ENCODE results near the gene DMWD.
"Not testable (repeated sequence)": the region's sequence is repeated elsewhere in the genome, so short reads cannot be mapped to it uniquely, and the experiment has no call there.

DMWD gene

GRCh38 chr19:45753548-45753947, 39.1 kb downstream of the DMWD start:
- H3K4me3 ChIP-seq (ENCODE audit: low read depth, low read length) = no peak overlapping the region

GRCh38 chr19:45752639-45753038, 40.0 kb downstream of the DMWD start:
- no peak overlapping the region for H3K4me3 ChIP-seq (ENCODE audit: low read depth, low read length)

- not testable (repeated sequence) for H3K4me3 ChIP-seq (ENCODE audit: low read depth, low read length)
Measured at GRCh38 chr19:45751483-45751882, 41.2 kb downstream of the DMWD start.

GRCh38 chr19:45747513-45747912, 45.1 kb downstream of the DMWD start:
- H3K4me3 ChIP-seq (ENCODE audit: low read depth, low read length) = no peak overlapping the region

DNA sequence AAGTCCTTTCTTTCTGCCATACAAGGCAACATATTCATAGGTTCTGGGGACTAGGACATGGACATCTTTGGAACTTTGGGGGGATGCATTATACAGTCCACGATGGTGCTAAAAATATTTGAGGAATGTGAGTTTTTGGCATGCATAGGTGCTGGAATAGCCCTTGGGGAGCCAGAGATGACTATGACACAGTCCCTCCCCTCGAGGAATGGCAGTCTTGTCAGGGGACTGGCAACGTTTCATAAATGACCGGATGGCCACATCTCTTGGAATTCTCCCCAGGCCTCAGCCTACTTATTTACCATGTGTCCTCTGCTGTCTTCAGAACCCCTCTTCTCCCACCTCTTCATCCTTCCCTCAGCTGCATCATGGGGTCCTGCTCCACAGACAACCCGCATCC, 45.8 kb downstream of the DMWD start:
- no peak overlapping the region for H3K4me3 ChIP-seq (ENCODE audit: low read depth, low read length)

GRCh38 chr19:45745606-45746005, 47.0 kb downstream of the DMWD start:
- H3K4me3 ChIP-seq (ENCODE audit: low read depth, low read length) = no peak overlapping the region

GRCh38 chr19:45742969-45743368, 49.7 kb downstream of the DMWD start:
- H3K4me3 ChIP-seq (ENCODE audit: low read depth, low read length) = no peak overlapping the region

- H3K4me3 ChIP-seq (ENCODE audit: low read depth, low read length) = no peak overlapping the region
Measured at GRCh38 chr19:45739498-45740439, 52.9 kb downstream of the DMWD start.

DNA sequence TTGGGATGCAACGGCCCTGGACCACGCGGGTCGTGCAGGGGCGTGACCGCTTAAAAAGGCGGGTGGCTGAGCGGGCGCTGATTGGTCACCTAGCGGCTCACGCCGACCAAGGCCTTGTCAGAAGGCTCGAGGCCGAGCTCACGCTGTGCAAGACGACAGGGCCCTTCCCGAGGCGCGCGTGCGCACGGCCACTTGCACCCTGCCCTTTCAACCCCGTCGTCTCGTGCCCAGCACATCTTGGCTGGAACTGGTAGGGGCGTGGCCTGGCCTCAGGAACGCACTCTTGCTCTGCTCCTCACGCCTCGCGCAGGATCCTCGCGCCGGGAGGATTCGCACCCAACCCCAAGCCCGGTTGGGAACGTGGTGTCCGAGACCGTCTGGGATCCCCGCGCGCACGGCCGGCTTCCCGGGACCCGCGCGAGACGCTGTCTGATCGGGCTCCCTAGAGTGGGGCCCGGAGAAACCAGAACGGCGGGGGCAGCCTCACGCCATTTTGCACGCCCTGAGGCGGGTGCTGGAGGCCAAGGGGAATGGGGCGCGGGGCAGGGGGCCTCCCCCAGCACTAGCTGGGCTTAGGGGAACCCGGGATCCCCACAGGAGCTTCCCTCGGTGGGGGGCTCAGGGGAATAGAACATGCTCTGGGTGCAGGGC, 59.4 kb downstream of the DMWD start, which contains the start of gene MEIOSIN:
Gene MEIOSIN (plus strand): TSS at position 280 of the 651 bp plus-strand sequence. CDS start 1,938 bp downstream, outside the sequence.
- no peak within 1 kb of the TSS for H3K4me3 ChIP-seq (ENCODE audit: low read depth, low read length)
